Stimulated activated CD8-positive, alpha-beta memory T cell treated with anti-CD3 and anti-CD28 coated beads, Interleukin-15, amount 100 ng/mL, for 4 hours (primary cell): ENCODE measurements around the gene DYDC1.
"Not testable (repeated sequence)": the region's sequence is repeated elsewhere in the genome, so short reads cannot be mapped to it uniquely, and the experiment has no call there.

Experiments
- DNase-seq, 2 donors: peaks; one replicate each; pipeline ENCODE4 v3.0.0-alpha.2; 2020; ENCODE audit warnings: low read depth in 2 of 2

Gene DYDC1

GRCh38 chr10:80356563-80356988 is at the start of gene DYDC1, which contains the start of gene DYDC2:
DYDC1 (minus strand) TSS chr10:80356755; CDS start chr10:80352601, 4,154 bp downstream.
DYDC2 (plus strand) TSS chr10:80356781; CDS start chr10:80362444, 5,663 bp downstream.
- no peak for DNase-seq

DNA sequence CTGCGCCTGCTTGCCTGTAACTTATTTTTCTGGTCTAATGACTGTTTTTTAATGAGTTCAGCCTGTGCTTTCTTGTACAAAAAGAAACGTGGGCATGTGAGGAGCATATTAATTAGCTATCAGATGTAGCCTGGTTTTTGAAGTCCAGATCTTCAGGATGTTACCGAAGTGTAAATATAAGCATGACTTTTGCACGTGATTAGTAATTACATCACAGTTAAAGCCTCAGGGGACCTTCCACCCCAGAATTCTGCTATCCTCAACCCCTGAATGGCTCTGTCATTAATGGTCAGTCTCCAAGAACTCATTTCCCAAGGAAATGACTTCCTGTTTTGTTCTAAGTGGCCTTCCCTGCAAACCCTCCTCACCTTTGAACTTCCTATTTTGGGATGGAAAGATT is 49.6 kb upstream of the DYDC1 start:
- no peak for DNase-seq

DNA sequence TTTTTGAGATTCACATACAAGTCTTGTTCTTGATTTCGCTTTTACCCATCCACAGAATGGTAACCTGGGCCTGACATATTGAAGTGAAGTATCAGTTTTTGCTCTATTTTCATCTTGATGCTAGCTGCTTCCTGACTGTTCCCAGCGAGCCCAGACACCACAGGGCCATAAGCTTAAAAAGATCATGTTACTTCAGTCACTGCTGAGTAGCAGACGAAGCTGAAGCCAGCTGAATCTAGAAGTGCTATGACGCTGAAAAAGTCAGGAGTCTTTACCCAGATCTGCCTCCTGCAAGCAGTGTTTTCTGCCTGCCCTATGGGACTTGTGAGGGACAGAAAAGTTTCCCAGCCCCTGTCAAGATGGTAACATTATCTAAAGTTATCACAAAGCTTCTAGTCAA is 49.1 kb upstream of the DYDC1 start:
- DNase-seq, result no peak

DNA sequence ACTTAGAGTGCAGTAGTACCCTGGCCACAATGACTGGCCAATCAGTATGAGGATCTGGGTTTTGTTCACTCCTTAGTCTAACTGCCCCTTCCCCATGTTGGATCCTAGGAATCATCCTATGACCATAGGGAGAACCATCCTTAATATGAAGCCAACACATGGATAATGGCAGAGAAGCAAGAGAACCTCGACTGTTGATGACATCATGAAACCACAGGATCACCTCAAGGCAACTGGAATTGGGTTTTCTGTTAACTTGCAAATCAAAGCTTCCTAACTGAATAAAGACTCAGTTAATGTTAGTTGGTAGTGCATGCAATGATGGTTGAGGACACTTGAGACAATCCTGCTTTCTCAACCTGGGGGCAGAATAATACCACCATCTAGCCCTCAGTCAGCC is 48.5 kb upstream of the DYDC1 start:
- DNase-seq, result no peak

DNA sequence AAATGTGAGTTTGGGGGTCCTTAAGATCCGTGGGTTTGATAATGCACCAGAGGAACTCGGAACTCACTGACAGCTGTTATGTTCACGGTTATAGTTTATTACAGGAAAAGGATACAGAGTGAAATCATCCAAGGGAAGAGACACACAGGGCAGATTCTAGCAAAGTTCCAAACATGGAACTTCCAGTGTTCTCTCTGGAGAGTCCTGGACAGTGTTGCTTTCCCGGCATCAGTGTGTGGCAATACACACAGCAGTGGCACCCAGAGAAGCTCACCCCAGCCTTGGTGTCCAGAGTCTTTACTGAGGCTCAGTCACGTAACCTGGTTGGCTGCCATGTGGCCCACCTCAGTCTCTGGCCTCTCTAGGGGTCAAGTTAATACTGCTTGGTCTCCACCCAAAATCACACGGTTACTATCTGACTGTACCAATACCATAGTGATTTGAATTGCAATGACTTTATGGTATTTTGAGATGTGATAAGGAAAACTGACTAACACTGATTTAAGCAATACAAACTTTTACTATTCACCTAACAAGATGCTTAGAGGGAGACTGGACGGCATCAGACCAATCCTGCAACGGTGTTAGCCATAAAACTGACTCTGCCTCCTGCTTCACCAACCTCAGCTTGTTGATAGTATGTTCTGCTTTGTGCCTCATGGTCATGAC is 43.7 kb upstream of the DYDC1 start:
- DNase-seq, result no peak

DNA sequence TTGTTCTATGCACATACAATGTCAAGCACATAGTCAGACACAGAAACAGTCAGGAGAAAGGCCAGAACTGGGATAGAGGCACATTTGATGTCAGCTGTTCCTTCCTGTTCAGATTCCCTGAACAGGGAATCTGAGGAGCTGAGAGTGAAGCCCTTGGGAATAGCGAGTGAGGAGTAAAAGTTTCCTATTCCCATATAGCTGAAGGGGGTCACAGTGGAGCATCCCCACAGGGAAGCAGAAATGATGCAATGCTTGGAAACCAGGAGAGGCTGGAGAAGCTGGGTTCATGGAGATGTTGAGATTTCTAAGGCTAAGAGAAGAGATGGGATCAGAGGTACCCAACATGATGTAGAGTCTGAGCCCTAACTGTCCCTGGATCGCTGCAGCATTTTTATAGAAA is 40.5 kb upstream of the DYDC1 start:
- DNase-seq, result no peak

DNA sequence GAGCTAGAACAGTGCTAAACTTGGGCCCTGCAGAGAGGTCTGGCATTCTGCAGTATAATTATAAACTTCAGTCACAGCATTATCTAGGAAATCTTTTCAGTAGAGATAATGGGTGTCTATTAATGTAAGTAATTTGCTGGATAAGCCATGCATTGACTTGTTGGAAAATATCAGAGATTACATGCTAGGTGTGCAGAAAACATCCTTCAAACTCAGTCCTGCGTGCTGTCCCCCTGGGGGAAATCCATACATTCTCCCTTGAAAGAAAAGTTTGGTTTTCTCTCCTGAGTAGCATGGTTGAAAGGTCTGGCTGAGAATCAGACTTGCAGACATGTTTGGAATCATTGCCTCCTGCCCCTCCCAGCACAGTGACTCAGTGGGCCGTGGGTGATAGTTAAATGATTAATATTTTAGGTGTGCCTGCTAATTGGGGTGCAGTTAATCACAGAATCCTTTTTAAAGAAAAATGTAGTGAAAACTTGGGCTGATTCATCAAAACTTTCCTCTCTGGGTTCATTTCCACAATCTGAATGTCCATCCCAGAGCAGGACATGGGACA is 37.9 kb upstream of the DYDC1 start:
- DNase-seq, result no peak

GRCh38 chr10:80392250-80392649 is 35.7 kb upstream of the DYDC1 start:
- DNase-seq, result no peak

DNA sequence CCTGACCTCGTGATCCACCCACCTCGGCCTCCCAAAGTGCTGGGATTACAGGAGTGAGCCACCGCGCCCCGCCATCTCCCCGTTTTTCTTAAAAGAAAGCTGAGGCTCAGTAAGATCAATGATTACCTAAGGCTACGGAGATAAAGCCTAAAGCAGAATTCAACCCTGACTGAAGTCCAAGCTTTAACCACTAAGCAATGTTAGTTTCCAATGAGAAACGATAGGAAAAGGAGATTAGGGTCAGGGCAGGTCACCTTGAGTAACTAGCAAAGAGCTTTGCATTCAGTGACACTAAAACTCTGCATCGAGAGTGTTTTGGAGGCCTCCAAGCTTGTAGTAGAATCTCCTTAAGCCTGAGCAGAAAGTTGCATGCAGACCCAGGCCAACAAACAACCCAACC is 34.2 kb upstream of the DYDC1 start:
- no peak for DNase-seq

- peak in 1 of 2 donors; percentile 7 for DNase-seq
Observed at GRCh38 chr10:80382989-80383388, 26.4 kb upstream of the DYDC1 start.

GRCh38 chr10:80380185-80380584 is 23.6 kb upstream of the DYDC1 start:
- DNase-seq, result no peak

DNA sequence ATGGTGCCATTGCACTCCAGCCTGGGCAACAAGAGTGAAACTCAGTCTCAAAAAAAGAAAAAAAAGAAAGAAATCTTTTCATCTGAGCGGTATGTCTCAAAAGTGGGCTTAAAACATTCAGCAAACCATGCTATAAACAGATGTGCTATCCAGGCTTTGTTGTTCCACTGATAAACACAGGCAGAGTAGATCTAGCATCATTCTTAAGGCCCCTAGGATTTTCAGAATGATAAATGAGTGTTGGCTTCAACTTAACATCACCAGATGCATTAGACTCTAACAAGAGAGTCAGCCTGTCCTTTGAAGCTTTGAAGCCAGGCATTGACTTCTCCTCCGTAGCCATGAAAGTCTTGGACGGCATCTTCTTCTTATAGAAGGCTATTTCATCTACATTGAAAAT is 23.1 kb upstream of the DYDC1 start:
- no peak for DNase-seq

- DNase-seq, result no peak
Observed at GRCh38 chr10:80373502-80373901, 16.9 kb upstream of the DYDC1 start.

GRCh38 chr10:80372675-80373074 is 16.1 kb upstream of the DYDC1 start:
- DNase-seq, result no peak

- DNase-seq, result no peak
Observed at GRCh38 chr10:80371467-80371866, 14.9 kb upstream of the DYDC1 start.

- DNase-seq, result no peak
Observed at GRCh38 chr10:80365510-80365909, 9.0 kb upstream of the DYDC1 start.

DNA sequence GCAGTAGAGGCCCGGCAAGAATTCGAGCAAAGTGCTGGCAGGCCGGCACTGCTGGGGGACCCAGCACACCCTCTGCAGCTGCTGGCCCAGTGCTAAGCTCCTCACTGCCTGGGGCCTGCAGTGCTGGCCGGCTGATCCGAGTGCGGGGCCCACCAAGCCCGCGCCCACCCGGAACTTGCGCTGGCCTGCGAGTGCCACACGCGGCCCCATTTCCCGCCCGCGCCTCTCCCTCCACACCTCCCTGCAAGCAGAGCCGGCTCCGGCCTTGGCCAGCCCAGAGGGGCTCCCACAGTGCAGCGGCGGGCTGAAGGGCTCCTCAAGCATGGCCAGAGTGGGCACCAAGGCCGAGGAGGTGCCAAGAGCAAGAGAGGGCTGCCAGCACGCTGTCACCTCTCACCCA is 3.1 kb upstream of the DYDC1 start:
- DNase-seq, result no peak

- not testable (repeated sequence) for DNase-seq
Observed at GRCh38 chr10:80358925-80359324, 2.4 kb upstream of the DYDC1 start.

DNA sequence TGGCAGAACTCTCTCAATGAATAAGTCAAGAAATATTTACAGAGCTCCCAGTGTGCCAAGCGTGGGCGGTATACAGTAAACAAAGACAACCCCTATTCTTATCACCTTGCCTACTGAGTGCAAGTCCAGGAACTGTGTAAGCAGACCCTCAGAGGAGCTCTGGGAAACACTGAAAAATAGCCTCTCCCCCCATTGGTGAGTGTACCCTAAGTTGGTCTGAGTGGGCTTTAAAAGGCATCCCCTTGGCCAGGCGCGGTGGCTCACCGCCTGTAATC is 1.2 kb upstream of the DYDC1 start:
- DNase-seq, result no peak

GRCh38 chr10:80356989-80357850 is 665 bp upstream of the DYDC1 start:
- DNase-seq, result no peak

GRCh38 chr10:80351220-80351619 is 5.3 kb downstream of the DYDC1 start:
- DNase-seq, result no peak

- DNase-seq, result no peak
Observed at GRCh38 chr10:80350251-80350650, 6.3 kb downstream of the DYDC1 start.

GRCh38 chr10:80344912-80345311 is 11.6 kb downstream of the DYDC1 start:
- DNase-seq, result no peak
